Central memory CD8-positive, alpha-beta T cell (primary cell): ENCODE results near the gene DRD5.
"Not testable (repeated sequence)": the region's sequence is repeated elsewhere in the genome, so short reads cannot be mapped to it uniquely, and the experiment has no call there.

ENCODE experiments used
- ATAC-seq: fragments of 150-1000 bp; cut with Tn5 transposase; replicated peaks from 2 replicates; pipeline ENCODE4 v1.10.0; 2022; ENCODE audit warnings: mild to moderate bottlenecking, moderate FRiP score, moderate number of reproducible peaks; ENCODE audit not compliant: poor library complexity, severe bottlenecking; ENCODE audit errors: extremely low read depth
- DNase-seq, 2 donors: peaks; one replicate each; pipeline ENCODE4 v3.0.0; 2021; ENCODE audit warnings: low spot score in 2 of 2
- H3K27ac Mint-ChIP-seq: one replicate; pipeline ENCODE4 v1.8.0; 2022; ENCODE audit warnings: low read depth, mild to moderate bottlenecking, moderate library complexity, mixed read lengths
- H3K27me3 Mint-ChIP-seq: one replicate; pipeline ENCODE4 v1.8.0; 2022; ENCODE audit warnings: mixed read lengths
- H3K36me3 Mint-ChIP-seq: one replicate; pipeline ENCODE4 v1.8.0; 2022; ENCODE audit warnings: mild to moderate bottlenecking, moderate library complexity, mixed read lengths; ENCODE audit not compliant: insufficient read depth
- H3K4me1 Mint-ChIP-seq: one replicate; pipeline ENCODE4 v1.8.0; 2022; ENCODE audit warnings: mixed read lengths
- H3K4me3 Mint-ChIP-seq: one replicate; pipeline ENCODE4 v1.8.0; 2022; ENCODE audit warnings: mild to moderate bottlenecking, moderate library complexity, mixed read lengths
- H3K9me3 Mint-ChIP-seq: one replicate; pipeline ENCODE4 v1.8.0; 2022; ENCODE audit warnings: mixed read lengths

DRD5 gene

DNA sequence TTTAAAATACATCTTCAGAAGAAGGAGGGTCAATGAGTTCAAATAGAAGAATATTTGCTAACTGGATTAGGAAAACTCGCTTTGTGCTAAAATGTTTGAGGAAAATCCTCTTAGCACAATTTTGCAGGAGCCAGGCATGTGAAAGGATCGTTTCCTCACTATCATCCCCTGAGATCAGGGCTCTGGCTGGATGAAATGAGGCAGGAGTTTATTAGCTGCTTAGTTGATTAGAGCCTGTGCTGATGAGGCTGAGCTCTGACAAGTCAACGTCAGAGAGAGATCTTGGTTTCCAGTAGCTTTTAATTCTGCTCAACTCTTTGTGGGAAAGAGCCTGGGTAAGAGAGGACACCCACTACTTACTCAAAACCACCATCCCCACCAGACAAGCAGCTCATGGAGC, 8.0 kb upstream of the DRD5 start:
- DNase-seq (no peak), ATAC-seq (no peak)
- H3K4me3 Mint-ChIP-seq, result no peak overlapping the region
- no peaks in the 10 kb centered on the region for H3K9me3 Mint-ChIP-seq
- no peak overlapping the region for H3K27ac Mint-ChIP-seq
- peaks cover 32% of the 10 kb centered on the region for H3K27me3 Mint-ChIP-seq
- no peaks in the 10 kb centered on the region for H3K36me3 Mint-ChIP-seq
- no peaks in the 10 kb centered on the region for H3K4me1 Mint-ChIP-seq

DNA sequence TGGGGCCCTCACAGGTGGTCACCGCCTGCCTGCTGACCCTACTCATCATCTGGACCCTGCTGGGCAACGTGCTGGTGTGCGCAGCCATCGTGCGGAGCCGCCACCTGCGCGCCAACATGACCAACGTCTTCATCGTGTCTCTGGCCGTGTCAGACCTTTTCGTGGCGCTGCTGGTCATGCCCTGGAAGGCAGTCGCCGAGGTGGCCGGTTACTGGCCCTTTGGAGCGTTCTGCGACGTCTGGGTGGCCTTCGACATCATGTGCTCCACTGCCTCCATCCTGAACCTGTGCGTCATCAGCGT, 652 bp downstream of the DRD5 start:
- Mint-ChIP-seq H3K27ac (no peak overlapping the region), H3K4me1 (no peaks in the 10 kb centered on the region), H3K36me3 (no peaks in the 10 kb centered on the region), H3K27me3 (peaks cover 71% of the 10 kb centered on the region), H3K9me3 (no peaks in the 10 kb centered on the region), H3K4me3 (no peak overlapping the region)
- DNase-seq, result no peak
- no peak for ATAC-seq

DNA sequence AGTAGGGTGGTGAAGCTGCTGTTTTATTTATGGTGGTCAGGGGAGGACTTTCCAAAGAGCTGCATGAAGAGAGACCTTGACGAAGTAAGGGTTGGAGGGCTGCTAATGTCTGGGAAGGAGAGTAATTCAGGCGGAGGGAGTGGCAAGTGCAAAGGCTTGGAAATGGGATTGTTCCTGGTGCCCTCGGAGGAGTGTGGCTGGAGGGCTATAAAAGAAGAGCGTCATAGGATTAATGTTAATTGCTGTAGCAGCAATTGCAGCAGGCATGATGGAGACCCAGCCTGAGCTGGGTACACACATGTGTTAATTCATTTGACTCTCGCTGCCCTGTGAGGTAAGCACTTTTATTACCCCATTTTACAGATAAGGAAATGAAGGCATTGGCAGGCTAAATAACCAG, 4.5 kb downstream of the DRD5 start:
- DNase-seq, H3K4me3 Mint-ChIP-seq, H3K36me3 Mint-ChIP-seq, H3K27ac Mint-ChIP-seq, H3K9me3 Mint-ChIP-seq, H3K4me1 Mint-ChIP-seq, ATAC-seq: not testable (repeated sequence)
- peaks cover 51% of the 10 kb centered on the region for H3K27me3 Mint-ChIP-seq

DNA sequence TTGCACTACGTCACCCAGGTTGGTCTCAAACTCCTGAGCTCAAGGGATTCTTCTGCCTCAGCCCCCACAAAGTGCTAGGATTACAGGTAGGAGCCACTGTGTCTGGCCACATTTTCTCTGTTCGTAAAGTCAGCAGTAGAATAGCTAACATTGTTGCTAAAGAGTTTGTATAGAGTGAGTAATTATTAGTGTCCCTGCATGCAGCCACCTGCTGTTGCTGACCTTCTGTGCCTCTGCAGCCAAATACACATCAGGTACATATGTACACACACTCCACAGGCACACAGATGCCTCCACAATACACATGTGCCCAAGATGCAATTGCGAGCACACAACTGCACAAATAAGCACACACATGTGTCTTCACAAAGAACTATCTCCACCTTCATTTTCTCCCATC, 10.9 kb downstream of the DRD5 start:
- Mint-ChIP-seq H3K4me3 (no peak overlapping the region), H3K27me3 (peaks cover 27% of the 10 kb centered on the region), H3K4me1 (no peaks in the 10 kb centered on the region), H3K9me3 (peaks cover 6% of the 10 kb centered on the region), H3K36me3 (no peaks in the 10 kb centered on the region), H3K27ac (no peak overlapping the region)
- ATAC-seq (no peak), DNase-seq (no peak)

DNA sequence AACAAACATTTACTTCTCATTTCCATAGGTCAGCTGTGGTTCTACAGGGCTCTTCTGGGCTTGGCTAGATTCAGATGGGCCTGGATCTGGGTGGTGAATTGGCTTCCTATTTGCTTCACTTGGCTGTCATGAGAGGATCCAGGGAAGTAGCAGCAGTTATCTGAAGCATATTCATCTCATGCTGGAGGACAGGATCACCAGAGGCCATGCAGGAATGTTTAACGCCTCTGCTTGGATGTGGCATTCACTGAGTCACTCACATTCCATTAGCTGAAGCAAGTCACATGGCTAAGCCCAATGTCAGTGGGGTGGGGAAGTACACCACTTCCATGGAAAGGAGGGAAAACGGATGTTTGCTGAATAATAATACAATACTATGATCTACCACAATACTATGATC, 15.2 kb downstream of the DRD5 start:
- H3K36me3 Mint-ChIP-seq, H3K27ac Mint-ChIP-seq, ATAC-seq, DNase-seq, H3K4me1 Mint-ChIP-seq, H3K9me3 Mint-ChIP-seq, H3K4me3 Mint-ChIP-seq: not testable (repeated sequence)
- H3K27me3 Mint-ChIP-seq, result peaks cover 25% of the 10 kb centered on the region

DNA sequence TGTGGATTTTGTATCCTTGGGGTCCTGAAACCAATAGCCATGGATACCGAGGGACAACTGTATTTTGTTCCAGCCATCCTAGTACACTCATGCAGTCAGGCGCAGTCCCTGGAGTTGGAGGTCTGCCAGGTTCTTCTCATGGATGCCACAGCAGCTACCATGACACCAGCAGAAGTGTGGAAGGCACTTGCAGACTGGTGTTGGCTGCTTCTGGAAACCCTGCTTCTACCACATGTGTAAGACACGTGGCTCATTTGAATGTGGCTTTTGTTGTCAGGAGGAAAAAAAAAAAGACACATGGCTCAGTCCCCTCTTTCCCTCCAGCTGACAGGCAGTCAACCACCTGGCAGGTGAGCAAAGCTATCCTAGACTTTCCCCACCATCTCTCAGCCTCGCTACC, 19.4 kb downstream of the DRD5 start:
- Mint-ChIP-seq H3K4me3 (no peak overlapping the region), H3K27ac (no peak overlapping the region), H3K4me1 (no peaks in the 10 kb centered on the region), H3K36me3 (no peaks in the 10 kb centered on the region), H3K9me3 (peaks cover 6% of the 10 kb centered on the region), H3K27me3 (peaks cover 56% of the 10 kb centered on the region)
- ATAC-seq (no peak), DNase-seq (no peak)

DNA sequence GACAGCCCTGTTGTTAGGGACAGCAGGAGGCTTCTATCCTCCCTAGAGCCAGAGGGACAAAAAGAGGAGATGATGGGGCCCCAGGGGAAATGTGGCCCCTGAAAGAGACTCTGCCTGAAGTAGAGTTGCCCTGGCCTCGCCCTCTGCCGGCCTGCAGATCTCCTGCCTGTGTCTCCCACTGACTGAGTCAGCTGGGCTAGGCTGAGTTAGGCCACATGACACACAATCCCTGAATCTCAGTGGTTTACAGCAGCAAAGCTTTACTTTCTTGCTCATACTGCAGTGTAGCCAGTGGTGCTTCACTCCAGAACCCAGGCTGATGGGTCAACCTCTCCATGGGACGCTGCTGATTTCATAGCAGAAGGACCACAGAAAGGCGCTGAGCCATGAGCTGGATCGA, 23.5 kb downstream of the DRD5 start:
- DNase-seq, result no peak
- H3K36me3 Mint-ChIP-seq, result no peaks in the 10 kb centered on the region
- no peaks in the 10 kb centered on the region for H3K9me3 Mint-ChIP-seq
- ATAC-seq, result no peak
- H3K4me1 Mint-ChIP-seq, result no peaks in the 10 kb centered on the region
- peaks cover 47% of the 10 kb centered on the region for H3K27me3 Mint-ChIP-seq
- no peak overlapping the region for H3K27ac Mint-ChIP-seq
- no peak overlapping the region for H3K4me3 Mint-ChIP-seq

DNA sequence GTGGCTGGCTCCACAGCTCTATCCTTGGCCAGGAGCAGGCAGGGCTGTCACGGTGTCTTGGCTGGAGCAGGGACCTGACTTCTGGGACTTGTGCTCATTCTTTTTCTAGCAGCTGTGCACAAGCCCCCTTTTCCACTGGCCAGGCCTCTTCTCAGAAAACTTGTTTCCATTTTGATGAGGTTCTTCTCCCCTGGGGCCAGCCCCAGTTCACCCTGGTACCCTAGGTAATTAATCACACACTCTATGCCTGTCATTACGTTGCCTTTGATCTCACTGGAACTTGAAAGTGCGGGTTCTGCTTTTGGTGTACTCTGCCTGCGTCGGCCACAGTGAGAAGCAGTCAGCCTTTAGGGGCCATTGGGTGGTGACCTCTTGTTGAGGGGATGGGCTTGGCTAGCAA, 26.6 kb downstream of the DRD5 start:
- Mint-ChIP-seq H3K4me1 (no peaks in the 10 kb centered on the region), H3K27ac (no peak overlapping the region)
- DNase-seq, result no peak

DNA sequence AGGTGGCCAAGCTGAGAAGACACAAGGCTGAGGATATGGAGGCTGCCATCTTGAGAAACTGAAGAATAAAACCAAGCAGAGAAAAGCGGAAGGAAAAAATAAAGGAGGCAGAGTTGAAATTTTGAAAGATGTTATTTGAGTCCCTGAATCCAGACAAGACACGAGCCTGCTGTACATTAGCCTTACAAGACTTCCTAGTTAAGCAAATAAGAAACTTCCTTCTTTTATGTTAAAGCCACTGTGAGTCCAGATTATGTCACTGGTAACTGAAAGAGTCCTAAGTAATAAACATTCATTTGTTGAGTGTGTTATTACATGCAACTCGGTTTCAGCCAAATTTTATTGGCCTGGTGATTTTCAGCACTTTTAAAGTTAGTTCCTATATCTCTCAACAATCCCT, 30.4 kb downstream of the DRD5 start:
- Mint-ChIP-seq H3K4me1 (no peaks in the 10 kb centered on the region), H3K4me3 (no peak overlapping the region), H3K9me3 (no peaks in the 10 kb centered on the region), H3K36me3 (no peaks in the 10 kb centered on the region), H3K27me3 (peaks cover 30% of the 10 kb centered on the region), H3K27ac (no peak overlapping the region)
- ATAC-seq (no peak), DNase-seq (no peak)

More for the DNA sequence above, 26.6 kb downstream of the DRD5 start:
- Mint-ChIP-seq H3K4me3 (no peak overlapping the region), H3K9me3 (no peaks in the 10 kb centered on the region), H3K36me3 (no peaks in the 10 kb centered on the region), H3K27me3 (peaks cover 48% of the 10 kb centered on the region)
- ATAC-seq, result no peak

DNA sequence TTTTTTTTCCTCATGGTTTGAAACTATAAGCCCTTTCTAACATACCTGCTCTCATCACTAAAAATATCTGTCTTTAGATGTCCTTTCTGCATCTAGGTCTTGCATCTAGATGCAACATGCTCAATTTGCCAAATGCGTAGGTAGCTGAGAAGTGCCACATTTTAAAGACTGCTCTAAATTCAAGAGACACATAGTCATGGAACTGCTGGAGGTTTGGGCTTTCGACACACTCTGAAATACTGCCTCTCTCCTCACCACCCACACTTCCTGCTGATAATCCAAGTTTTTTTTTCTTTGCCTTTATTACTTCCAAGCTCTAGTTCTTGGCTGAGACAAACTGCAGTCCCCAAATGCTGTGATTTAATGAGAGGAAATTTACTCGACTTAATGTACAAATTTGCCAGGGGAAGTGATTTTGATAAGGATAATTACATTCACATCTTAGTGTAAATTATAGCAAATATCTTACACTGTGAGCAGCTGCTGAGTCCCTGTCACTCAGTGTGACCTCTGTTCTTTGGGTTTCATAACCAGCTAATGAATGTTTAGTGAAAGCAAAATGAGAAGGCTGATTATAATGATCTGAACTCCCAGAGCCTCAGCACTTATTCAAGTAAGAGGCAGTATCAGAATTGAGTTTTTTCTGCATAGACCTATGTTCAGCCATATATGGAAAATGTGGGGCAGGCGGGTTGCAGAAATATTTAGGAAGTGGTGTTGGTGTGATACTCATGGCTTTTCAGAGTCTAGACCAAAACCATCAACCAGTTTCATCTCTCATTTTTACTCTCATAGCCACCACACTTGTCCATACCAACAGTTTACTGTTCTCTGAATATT, 31.3 kb downstream of the DRD5 start:
- Mint-ChIP-seq H3K27me3 (peaks cover 30% of the 10 kb centered on the region), H3K4me3 (no peak overlapping the region), H3K36me3 (peaks cover 1% of the 10 kb centered on the region), H3K9me3 (no peaks in the 10 kb centered on the region), H3K4me1 (no peaks in the 10 kb centered on the region), H3K27ac (no peak overlapping the region)
- no peak for DNase-seq
- ATAC-seq, result no peak

DNA sequence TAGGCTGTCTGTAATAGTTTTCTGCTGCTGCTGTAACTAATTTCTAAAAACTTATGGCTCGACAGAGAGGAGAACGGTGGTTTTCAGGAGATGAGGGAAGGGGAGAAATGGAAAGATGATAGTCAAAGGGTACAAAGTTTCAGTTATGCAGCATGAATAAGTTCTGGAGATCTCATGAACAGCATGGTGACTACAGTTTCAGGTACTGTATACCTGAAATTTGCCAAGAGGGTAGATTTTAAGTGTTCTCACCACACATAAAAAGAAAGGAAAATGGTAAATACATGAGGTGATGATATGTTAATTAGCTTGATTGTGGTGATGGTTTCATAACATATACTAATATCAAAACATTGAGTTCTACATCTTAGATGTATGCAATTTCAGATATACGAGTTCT, 34.9 kb downstream of the DRD5 start:
- DNase-seq (no peak), ATAC-seq (no peak)
- no peaks in the 10 kb centered on the region for H3K4me1 Mint-ChIP-seq
- H3K9me3 Mint-ChIP-seq, result no peaks in the 10 kb centered on the region
- H3K4me3 Mint-ChIP-seq, result no peak overlapping the region
- no peak overlapping the region for H3K27ac Mint-ChIP-seq
- H3K36me3 Mint-ChIP-seq, result peaks cover 3% of the 10 kb centered on the region
- peaks cover 7% of the 10 kb centered on the region for H3K27me3 Mint-ChIP-seq

DNA sequence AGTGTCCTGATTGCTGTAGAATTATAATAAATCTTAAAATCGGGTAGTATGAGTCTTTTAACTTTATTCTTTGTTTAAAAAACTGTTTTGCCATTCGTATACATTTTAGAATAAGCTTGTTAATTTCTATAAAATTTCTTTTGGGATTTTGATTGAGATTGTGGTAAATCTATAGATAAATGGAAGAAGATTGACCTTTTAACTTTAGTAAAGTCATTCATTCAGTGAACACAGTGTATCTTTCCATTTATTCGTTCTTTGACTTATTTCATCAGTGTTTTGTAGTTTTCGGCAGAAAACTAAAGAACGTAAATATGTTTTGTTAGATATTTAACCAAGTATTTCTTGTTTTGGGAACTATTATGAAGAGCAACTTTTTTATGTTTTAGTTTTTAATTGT, 38.9 kb downstream of the DRD5 start:
- H3K4me1 Mint-ChIP-seq, result no peaks in the 10 kb centered on the region
- H3K9me3 Mint-ChIP-seq, result no peaks in the 10 kb centered on the region
- H3K4me3 Mint-ChIP-seq, result no peak overlapping the region
- ATAC-seq (no peak), DNase-seq (no peak)
- no peak overlapping the region for H3K27ac Mint-ChIP-seq
- peaks cover 3% of the 10 kb centered on the region for H3K36me3 Mint-ChIP-seq
- peaks cover 36% of the 10 kb centered on the region for H3K27me3 Mint-ChIP-seq

DNA sequence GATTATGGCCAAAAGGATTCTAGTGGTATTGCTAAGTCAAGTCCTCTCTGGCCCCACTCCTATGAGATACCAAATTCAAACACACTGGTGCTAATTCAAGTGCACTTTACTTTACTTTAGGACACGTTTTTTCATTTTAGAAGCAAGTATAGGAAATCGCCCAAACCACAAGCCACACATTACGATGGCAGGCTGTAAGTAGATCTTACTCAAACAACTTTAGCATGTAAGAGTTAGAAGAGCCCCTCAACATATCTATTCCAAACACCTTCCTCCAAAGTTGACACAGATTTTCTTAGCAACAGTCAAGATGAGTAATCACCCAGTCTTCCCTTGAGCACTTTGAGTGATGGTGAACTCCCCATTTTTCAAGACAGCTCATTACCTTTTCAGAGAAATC, 43.6 kb downstream of the DRD5 start:
- Mint-ChIP-seq H3K9me3 (no peaks in the 10 kb centered on the region), H3K27ac (no peak overlapping the region), H3K27me3 (peaks cover 42% of the 10 kb centered on the region), H3K4me1 (no peaks in the 10 kb centered on the region), H3K4me3 (no peak overlapping the region), H3K36me3 (peaks cover 2% of the 10 kb centered on the region)
- DNase-seq, result no peak
- ATAC-seq, result no peak
